ENCODE measurements around the gene TREML4.

- TF ChIP-seq GATA2 (IDR thresholded peaks at IDR 0.05; ENCODE audit: low read depth, low read length) (no peak), GATA3 (IDR thresholded peaks at IDR 0.05; ENCODE audit: low read depth, low read length) (no peak)
Observed at GRCh38 chr6:41224800-41225199, 3.3 kb upstream of the TREML4 start.
